Stimulated activated CD8-positive, alpha-beta memory T cell treated with anti-CD3 and anti-CD28 coated beads, Interleukin-15, amount 100 ng/mL, for 24 hours (primary cell): Measurements from ENCODE around the gene TEX26.
A peak's percentile ranks its signal among the peaks of the same experiment; 100 is the strongest.

Experiments used
- DNase-seq: peaks from one replicate; pipeline ENCODE4 v3.0.0-alpha.2; 2020; ENCODE audit warnings: low read depth

Gene TEX26

DNA sequence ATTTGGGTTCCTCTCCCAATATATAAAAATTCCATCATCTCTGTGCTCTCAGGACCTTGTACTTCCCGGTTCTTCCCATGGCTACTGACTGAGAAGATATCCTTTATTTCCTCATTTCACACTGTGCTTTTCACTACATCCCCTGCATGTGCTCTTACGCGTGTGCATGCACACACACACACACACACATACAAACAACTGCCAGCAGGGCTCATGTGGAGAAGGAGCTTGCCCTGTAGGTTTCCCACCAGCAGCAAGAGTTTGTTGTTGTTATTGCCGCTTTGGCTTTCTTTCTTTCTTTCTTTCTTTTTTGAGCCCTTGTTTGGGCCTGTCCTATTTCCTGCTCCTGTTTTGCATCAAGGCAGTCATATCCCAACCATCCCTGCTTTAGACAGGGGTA lies 43.6 kb downstream of the TEX26 start:
- no peak for DNase-seq

DNA sequence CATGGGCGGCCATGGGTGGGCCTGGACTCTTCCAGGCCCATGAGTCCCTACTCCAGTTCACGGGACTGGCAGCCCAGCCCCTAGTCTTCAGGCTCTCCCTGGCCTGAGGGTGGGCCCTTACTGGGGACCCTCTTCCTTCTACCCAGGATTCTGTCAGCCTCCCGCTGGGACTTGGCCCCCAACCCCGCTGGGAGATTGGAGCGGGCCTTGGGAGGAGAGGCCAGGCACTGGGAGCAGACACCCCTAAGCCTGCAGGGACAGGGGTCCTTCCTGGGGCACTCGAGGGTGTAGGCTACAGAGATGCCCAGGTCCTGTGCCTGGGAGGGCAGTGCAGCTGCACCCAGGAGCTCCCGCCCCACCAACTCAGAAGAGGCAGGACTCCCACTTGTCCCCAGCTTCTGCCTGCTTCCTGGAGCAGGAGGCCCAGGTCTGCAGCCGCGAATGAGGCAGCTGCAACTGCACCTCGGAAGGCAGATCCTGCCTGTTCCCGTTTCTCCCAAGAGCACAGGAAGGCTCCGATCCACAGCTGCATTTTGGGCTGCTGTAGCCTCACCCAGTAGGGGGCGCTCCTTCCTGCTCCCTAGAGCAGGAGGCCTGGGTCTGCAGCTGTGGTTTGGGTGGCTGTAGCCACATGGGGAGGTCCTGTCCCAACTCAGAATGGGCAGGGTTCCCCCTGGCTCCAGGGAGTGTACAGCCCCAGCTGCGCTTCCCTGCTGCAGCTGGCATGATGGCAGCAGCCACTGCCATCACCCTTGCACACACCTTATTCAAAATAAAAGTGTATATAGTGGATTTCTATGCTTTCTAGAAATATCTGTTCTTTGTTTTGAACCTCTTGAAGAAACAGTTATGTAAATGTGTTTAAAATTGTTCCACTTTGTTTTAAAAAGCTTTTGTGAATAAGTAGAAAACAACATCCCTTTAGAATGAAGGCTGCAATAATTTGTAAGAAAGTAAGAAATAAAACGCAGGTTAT lies 46.8 kb downstream of the TEX26 start:
- peak; percentile 17 for DNase-seq

DNA sequence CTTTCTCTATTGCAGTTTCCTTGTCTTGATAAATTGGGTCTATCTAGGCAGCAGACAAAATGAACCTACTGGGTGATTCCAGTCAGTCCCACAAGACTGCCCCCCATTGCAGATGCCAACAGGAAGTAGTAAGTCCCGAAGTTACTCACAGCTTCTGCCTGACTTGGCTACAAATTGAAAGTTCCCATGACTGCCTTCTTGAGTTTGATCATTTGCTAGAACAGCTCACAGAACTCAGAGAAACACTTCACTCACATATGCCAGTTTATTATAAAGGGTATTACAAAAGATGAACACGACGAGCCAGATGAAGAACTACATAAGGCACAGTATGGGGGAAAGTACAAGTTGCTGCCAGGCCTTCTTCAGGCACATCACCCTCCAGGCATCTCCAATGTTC lies 50.0 kb downstream of the TEX26 start:
- no peak for DNase-seq

DNA sequence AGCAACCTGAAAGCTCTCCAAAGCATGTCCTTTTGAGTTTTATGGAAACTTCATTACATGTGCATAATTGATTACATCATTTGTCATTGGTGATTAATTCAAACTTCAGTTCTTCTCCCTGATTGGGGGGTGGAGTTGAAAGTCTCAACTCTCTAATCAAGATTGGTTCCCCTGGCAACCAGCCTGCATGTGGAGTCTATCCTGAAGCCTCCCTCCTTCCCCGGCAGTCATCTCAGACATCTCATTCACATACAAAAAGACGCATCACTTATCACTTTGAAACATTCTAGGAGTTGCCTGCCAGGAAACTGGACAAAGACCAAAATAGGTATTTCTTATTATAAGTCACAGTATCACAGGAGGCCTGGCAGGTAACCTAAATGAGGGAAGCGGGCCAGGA lies 50.5 kb downstream of the TEX26 start:
- DNase-seq, result no peak

DNA sequence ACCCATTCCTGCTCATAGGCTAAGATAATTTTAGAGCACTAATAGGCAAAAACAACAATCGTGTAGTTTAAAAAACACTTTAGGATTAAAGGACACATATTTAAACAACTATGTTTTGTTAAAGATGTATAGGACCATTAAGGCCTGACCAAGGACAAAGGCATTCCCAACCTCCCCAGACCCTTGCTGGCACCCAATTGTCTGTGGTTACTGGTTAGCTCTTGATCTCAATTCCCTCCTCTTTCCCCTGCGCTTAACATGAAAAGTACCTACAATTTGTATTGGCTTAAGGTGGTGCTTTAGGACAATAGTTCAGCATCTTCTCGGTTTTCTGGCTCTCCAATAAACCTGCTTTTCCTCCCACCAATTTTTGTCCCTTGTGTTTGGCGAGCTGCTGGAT lies 51.0 kb downstream of the TEX26 start:
- DNase-seq, result no peak

DNA sequence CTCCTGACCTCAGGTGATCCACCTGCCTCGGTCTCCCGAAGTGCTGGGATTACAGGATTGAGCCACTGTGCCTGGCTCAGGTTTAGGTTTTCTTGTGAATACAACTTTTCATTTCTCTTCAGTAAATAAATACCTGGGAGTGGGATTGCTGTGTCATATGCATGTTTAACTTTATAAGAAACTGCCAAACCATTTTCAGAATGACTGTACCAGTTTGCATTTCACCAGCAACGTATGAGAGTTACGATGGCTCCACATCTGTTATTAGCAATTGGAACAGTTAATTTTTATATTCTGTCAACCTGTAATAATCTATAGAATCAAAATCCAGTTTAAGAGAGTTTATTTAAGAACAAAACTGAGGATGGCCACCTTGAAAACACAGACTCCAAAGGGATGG lies 52.2 kb downstream of the TEX26 start:
- DNase-seq, result no peak

DNA sequence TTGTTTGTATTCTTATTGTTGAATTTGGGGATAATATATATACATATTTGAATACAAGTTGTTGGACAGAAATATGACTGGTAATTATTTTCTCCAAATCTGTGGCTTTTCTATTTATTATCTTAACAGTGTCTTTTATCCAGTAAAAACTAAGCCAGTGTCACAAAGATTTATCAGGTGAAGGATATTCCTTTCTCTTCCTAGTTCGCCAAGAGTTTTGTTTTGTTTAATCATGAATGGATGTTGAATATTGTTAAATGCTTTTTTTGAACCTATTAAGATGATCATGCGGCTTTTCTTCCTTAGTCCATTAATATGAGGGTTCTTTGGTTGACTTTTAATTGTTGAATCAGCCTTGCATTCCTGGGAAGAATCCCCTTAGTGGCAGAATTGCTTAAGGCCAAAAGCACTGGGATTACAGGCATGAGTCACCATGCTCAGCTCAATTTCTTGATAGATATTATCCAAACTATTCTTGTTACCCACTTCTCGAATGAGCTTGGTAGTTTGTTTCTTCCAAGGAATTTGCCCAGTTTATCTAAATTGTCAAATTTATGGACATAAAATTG lies 53.3 kb downstream of the TEX26 start:
- no peak for DNase-seq

DNA sequence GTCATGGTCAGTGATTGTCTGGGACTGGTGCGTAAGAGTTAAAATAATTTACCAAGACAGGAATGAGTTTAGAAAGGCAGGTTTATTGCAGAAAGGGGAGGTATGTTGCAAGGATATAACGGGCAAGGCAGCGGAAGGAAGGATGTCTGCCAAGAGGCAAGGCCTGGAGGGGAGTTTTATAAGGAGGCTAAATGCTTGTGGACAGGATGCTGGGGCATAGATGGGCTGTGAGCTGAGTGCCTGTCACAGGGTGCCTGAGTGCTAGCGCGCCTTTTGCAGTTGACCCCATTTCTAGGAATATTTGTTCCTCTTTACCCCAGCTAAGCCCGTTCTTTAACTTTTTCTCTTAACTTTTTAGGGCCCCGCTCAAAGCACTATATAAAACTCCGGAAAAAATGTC lies 58.7 kb downstream of the TEX26 start:
- DNase-seq, result no peak

DNA sequence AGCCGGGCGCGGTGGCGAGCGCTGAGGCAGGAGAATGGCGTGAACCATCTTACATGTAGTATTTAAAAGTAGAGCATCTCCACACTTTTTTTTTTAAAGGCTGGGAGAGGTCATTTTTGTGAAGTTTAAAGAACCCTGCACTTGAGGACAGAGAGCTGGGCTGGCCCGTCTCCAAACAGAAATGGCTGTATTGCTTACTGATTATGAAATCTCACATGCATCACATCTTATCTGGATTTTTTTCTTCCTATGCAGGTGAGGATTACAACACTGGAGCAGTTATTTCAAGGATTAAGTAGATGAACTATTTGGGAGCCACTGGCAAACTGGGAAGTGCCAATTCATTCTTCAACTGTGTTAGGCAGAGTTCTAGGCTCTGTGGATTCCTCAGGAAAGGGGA lies 59.5 kb downstream of the TEX26 start:
- DNase-seq, result no peak

DNA sequence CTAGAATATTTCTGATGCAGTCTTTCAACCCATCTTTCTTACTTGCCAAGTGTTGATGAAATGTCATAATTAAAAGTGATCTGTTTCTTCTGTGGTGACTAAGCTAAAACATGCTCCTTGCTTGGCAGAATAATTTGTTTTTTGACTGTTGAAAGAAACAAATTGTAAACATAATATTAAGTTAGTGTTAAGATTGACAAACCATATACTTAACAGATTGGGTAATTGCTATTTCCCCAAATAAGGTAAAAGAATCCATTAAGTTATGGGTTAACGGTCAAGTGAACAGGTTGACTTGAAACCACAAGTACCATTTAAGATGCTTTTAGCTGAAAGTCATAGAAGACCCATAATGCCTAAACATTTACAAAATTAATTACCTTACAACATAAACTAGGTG lies 62.9 kb downstream of the TEX26 start:
- DNase-seq, result no peak

DNA sequence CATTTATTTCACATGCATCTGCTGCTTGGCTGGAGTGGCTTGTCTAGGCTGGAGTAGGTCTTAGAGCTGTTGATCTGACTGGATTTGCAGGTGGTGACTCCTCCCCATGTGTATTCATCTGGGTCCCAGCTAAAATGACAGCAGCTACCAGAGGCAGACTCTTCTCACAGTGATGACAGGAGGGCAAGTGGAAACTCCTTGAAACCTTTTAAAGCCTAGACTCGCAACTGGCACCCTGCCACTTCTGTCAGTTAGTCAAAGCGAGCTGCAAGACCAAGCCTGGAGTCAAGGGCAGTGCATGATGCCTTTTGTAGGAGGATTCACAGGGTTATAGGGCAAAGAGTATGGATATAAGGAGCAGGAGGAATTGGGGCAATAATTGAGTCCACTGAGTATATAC lies 65.2 kb downstream of the TEX26 start:
- DNase-seq, result no peak

DNA sequence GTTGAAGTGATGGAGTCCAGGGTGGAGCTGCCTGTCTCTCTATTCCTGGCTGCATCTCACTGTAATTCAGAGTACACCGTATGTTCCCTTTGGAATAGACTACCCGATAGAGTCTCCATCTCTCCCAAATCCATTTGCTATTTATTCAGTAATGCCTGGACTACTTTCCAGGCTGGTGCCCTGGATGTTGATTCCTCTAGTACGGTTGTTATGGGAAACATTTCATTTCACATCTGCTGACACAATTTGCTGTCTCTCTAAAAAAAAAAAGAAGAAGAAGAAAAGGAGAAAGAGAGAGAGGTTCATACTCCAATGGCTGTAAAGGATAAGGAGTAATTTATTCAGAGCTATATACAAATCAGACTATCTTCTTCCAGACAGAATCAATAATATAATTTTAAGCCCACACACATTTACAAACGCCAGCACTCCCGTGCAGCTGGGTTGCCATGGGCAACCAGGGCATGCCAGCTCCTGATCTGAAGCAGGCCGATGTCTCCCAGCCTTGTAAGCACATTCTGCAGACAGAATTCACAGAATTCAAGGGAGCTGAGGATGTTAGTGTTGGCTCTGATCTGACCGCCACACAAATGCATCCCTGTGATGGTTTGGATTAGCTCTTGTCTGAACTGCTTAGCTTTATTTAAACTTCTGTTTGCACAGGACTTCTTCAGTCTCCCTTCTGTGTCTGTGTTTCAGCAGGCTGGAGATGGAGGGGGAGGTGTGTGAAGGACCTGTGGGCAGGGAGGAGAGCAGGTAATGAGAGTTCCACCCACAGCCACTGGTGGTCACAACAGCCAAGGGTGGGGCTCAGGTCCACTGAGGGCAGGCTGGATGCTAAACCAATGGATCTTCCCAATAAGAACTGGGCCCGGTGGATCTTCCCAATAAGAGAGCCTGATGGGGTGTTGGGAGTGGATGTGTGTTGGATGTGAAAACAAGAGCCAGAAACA lies 66.0 kb downstream of the TEX26 start:
- no peak for DNase-seq

DNA sequence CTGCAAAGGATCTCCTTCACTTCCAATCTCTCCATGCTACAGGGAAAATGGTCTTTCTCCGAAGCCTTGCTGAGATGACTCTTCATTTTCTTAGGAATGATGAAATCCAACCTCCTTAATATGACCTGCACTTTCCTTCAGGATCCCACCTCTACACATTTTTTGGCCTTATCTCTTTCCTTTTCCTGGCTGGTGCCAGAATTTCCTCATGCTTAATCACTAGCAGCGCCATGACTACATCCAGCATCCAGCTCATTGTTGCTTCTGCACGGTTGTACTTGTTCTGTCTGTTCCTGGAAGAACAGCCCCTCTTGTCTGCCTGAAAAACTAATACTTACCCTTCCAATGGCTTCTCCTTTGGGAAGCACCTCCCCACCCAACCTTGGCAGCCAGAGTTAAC lies 68.4 kb downstream of the TEX26 start:
- DNase-seq, result no peak

DNA sequence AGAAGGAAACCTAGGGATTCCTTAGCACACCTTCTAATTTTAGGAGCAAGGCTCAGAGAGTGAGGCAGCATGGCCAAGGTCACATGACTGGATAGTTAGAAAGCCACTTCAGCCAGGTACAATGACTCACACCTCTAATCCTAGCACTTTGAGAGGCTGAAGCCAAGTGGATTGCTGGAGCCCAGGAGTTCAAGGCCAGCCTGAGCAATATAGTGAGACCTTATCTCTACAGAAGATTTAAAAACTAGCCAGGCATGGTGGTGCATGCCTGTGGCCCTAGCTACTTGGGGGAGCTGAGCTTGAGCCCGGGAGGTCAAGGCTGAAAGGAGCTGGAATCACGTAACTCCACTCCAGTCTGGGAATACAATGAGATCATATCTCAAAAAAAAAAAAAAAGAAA lies 69.2 kb downstream of the TEX26 start:
- DNase-seq, result no peak

DNA sequence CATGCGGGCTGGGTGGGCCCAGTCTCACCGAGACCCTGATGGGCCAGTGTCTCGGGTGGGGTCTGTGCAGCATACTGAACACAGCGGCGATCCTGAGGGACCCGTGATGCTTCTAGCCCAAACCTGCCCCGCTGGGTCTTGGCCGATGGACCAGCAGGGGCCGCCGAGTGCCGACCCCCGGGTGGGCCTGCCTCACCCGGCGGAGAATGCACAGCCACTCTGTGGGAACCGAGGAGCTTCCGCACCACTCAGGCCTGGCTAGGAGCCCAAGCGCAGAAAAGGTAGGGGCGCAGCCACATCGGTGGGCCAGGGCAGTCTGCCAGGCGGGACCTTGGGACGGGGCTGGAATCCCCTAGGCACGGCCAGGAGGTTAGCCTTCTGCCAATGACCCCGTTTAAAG lies 72.6 kb downstream of the TEX26 start:
- no peak for DNase-seq

DNA sequence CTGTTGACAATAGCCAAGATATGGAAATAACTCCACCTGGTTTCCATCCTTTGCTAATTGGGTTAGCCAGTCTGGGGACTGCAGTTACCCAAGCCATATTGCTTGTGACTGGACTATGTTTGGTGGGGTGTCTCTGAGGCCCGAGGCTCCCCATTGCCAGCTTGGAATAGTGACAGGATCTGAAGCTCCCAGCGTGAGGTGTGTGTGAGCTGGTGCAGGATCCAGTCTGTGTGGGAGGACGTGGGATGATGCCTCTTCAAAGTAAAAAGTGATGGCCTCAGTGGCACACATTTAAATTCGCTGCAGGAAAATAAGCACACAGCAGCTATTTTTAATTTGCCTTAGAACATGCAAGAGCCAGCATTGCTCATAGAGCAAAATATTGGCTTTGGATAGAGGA lies 75.0 kb downstream of the TEX26 start:
- no peak for DNase-seq

DNA sequence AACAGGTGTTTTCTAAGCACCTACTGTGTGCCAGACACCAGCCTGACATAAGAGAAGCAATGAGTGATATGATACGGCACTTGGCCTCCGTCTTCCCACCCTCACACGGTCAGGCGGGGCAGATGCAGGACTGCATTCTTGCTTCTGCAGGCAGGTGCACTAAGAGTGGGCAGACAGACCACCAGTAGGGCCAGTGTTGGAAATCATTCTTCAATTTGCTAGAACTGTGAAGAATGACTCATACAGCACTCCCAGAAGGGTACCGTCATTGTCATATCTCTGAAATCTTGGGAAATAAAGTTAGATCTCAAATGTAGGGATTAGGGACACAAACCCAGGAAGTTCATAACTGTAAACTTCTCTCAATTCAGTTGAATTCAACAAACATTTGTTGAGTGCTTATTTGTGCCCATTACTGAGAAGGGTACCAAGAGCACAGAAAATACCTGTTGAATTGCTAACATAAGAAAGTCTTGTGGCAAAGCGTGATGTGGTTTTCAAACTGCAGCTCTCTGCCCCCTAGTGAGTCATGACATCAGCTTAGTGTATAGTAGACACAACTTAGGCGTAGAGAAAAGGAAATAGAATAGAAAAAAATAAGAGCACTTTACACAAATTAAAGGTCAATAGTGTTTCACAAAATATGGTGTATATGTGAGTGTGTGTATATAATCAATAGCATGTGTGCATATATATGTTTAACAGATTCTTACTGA lies 76.1 kb downstream of the TEX26 start:
- no peak for DNase-seq

DNA sequence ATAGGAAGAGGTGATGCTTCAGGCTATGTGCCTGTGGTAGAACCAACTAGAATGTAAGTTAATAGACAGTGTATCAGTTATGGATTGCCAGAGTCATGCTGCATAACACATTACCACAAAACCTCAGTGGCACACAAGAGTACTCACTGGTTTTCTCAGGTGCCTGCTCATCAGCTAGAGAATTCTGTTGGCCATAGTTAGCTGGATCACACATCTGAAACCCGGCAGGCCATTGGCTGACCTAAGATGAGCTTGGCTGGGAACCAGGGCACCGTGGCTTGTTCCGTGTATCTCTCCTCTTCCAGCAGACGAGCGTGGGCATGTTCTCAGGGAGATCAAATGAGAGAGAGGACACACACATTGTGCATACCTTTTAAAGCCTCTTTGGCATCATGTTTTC lies 76.7 kb downstream of the TEX26 start:
- no peak for DNase-seq

DNA sequence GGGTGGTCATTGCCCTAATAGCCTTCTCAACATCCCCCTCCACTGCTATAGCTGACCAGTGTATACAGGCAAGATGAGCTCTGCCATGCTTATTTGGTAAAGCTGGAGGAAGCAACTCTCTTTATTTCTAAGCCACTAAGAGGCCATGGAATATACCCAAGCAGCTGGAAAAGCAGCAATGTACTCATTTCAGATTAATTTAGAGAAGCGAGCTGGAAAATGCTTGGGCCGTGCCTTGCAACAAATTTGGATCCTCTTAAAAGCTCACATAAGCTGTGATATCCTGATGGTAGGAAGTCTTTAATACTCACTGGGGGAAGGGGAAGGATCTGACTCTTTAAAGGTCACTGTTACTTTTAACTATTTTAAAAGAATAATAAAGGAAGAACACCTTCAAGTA lies 77.8 kb downstream of the TEX26 start:
- DNase-seq, result no peak

DNA sequence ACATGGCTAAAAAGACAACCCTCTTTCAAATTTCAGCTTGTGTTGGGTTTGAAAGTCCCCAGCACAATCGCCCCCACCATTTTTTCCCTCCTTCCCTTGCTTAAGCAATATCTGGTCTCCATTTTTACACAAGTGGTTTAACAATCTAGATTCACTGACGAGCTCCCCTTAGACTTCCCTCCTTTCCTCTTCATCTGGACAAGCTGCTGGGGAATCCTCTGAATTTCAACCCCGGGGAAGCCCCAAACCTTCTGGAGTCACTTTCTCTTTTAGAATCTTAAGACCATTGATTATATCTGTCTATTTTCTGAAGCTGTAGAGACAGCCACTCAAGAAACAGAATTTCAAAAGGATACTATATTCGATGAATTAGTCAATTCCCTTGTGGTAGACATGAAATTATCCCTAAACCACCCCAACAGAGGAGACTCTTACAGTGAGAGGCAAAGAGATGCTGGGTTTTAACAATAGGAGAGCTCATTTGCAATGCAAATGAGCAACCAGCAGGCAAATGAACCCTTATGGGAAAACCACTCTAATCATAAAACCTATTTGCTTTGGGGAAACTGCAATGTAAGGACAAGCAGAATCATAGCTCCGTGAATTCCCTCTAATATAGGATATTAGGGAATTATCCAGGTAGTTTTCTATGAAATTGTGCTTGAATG lies 78.9 kb downstream of the TEX26 start:
- no peak for DNase-seq

DNA sequence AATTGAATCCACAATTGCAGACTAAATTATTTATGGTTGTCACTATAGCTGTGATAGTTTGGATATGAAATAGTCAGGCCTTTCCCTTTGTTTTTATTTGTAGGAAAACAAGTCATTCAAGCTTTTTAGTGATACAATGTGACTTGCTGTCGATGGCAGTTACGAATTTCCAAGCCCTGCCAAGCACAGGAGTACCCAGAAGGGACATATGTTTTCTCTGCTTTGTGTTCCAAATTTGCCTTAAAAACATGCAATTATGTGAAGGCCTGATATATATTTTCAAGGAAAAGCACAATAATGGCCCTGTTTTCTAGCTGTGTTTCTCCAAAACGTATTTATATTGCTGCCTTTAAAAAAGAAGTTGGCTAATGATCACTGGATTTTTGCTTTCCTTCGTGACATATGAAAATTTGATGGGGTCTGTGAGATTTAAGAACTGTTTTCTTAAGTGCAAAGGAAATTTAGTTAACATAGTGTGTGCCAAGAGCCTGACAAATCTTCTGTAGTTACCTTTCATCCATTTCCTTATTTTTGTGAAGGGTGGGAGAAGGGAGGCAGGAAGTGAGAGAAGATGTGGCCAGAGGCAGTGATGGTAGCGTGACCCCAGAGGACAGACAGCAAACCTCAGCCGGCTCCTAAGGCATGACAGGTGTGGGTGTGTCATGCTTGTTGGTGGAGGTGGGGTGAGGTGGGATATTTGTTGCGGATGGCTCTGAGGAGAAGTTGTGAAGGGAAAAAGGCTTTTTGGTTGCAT lies 79.6 kb downstream of the TEX26 start:
- no peak for DNase-seq
